Activated gamma-delta T cell treated with anti-CD3 and anti-CD28 coated beads, Interleukin-2, amount 50 U/mL, for 16 hours (primary cell): ENCODE results near the gene LENG9.
"Not testable (repeated sequence)": the region's sequence is repeated elsewhere in the genome, so short reads cannot be mapped to it uniquely, and the experiment has no call there.

Source experiments
- DNase-seq: peaks from one replicate; pipeline ENCODE4 v3.0.0-alpha.2; 2020; ENCODE audit warnings: low read depth

Gene LENG9

GRCh38 chr19:54463531-54464043 is at the start of gene LENG9:
Gene LENG9, minus strand, starts transcription at chr19:54463778. Its CDS starts 252 bp downstream, at chr19:54463526.
- DNase-seq: peak; percentile 84

DNA sequence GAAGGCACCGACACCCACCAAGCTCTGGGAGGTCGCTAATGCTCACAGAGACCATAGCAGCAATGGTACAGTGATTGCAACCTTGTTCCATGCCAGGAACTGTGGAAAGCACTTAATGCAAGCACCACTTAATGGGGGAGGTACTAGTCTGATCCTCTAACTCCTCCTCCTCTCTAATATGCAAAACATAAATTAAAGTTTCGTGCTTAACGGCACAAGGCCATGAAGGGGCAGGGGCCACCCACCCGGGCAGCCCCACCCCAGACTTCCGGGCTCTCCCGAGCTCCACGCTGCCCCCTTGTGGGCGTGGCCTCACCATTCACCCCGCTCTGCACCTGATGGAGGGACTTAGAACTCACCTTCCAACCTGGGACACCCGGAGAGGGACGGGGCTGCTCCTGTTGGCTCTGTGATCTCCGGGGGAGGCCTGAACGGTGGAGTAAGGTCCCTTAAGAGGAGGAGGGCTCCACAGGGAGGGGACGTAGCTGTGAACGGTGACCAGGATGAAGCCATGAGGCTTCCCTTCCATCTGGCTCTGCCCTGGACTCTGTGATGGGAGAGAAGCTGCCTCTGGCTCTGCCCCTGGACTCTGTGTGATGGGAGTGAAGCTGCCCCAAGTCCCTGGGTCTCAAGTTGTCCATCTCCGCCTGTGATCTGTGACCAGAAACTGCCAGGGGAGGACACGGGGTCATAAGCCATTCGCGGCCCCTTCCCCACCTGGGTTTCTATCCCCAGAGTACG is 45.8 kb upstream of the LENG9 start:
- not testable (repeated sequence) for DNase-seq

- not testable (repeated sequence) for DNase-seq
Observed at GRCh38 chr19:54508487-54508886, 44.9 kb upstream of the LENG9 start.

DNA sequence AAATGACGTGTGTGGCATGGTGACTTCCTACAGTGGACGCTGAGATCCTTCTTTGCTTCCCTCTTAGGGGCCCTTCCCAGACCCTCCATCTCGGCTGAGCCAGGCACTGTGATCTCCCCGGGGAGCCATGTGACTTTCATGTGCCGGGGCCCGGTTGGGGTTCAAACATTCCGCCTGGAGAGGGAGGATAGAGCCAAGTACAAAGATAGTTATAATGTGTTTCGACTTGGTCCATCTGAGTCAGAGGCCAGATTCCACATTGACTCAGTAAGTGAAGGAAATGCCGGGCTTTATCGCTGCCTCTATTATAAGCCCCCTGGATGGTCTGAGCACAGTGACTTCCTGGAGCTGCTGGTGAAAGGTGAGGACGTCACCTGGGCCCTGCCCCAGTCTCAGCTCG is 44.2 kb upstream of the LENG9 start:
- DNase-seq: no peak

GRCh38 chr19:54507038-54507717 is 43.6 kb upstream of the LENG9 start:
- DNase-seq: not testable (repeated sequence)

GRCh38 chr19:54506079-54506478 is 42.5 kb upstream of the LENG9 start:
- DNase-seq: no peak

- not testable (repeated sequence) for DNase-seq
Observed at GRCh38 chr19:54505542-54505941, 42.0 kb upstream of the LENG9 start.

DNA sequence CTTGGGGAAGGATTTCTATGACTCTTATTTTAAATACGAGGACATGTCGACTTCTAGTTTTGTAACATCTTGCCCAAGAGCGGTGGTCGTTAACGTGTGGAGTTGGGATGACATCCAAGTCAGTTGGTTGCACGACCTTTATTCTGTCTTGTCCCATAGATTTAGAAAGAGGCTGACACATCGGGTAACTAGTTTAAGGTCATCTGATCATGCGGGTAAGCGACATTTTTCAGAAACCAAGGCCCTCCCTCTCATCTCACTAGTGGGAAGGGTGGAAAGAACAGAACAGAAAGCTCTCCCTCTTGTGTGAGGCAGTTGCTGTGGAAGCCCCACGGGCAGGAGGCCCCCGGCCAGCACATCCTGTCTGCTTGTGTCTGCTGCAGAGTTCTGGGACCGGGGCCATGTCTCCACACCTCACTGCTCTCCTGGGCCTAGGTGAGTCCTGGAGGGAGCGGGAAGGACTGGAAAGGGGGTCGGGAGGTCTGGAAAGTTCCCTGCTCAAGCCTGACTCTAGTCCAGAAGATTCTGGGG is 39.0 kb upstream of the LENG9 start, which contains the start of gene LAIR2:
Gene LAIR2, plus strand, starts transcription at position 314 of the 531 bp plus-strand sequence. Its CDS starts 88 bp downstream, at position 402.
- no peak for DNase-seq

DNA sequence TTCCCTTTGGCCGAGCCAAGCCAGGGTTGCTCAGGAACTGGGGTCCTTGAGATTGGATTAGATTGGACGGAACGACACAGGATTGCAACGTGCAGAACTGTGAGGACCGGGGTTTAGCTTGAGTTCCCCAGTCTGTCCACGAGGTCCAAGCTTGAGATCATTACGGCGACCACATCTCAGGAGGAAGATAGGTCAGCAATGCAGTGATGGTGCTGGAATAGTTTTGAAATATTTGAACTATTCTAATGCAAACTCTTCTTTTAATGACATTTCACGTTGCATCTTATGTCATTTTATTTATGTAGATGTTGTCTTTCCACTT is 34.8 kb upstream of the LENG9 start:
- not testable (repeated sequence) for DNase-seq

- not testable (repeated sequence) for DNase-seq
Observed at GRCh38 chr19:54497747-54498450, 34.3 kb upstream of the LENG9 start.

DNA sequence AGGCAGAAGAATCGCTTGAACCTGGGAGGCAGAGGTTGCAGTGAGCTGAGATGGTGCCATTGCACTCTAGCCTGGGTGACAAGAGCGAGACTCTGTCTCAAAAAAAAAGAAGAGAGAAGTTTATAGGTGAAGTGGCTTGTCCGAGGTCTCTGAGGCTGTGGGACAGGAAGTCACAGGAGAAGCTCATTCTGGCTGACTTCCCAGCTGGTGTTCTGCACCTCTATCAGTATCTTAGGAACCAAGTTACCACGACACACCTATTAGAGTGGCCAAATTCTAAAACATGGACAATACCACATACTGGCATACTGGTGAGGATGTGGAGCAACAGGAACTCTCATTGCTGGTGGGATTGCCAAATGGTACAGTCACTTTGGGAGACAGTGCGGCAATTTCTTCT is 31.7 kb upstream of the LENG9 start:
- DNase-seq: not testable (repeated sequence)

- DNase-seq: no peak
Observed at GRCh38 chr19:54493967-54494585, 30.5 kb upstream of the LENG9 start.

- DNase-seq: not testable (repeated sequence)
Observed at GRCh38 chr19:54493056-54493455, 29.5 kb upstream of the LENG9 start.

DNA sequence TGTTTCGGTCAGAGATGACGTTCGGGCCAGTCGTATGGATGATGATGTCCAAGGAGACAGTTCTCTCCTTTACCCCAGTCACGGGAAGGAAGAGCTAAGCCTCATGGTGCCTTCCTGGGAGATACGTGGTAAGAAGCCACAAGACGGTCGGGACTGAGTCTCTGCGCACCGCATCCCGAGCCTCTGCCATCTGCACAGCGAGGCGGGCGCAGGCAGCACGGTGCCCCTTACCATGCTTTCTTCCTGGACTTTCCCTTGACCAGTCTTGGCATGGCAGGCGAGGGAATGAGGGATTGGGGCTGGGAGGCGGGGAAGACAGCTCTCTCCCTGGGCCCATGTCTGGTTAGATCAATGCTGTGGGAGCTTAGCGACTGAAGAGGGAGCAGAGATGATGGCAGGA is 29.0 kb upstream of the LENG9 start:
- DNase-seq: no peak

DNA sequence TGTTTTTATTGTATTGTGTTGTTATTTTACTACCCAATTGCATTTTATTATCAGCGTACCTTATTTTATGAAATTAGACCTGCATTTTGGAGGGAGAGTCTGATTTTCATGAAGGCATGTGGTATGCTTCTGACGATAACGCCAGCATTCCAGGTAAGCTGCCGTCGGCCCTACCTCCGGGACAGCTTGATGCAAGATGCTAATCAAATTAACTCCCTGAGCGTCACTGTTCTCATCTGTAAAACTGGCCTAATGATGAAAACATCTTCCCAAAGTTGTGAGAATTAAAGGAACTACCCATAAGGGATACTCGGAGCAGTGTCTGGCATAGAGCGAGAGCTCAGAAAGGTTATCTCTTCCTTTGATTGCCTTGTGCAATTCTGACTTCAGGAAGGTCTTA is 26.2 kb upstream of the LENG9 start:
- DNase-seq: no peak

DNA sequence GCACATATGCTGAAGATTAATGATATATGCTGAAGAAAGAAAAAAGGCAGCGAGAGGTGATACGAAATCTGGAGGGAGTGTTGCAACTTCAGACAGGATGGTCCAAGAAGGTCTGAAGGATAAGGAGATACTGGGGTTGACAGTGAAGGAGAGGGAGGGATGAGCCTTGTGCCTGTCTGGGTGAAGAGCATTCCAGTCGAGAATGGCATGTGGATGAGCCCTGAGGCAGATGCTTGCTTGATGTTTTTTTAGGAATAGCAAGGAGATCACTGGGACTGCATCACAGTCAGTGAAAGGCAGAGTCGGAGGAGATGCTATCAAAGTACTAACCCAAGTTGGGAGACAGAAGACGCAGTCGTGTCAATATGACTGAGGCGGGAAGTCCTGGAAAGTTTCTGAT is 25.8 kb upstream of the LENG9 start:
- no peak for DNase-seq

DNA sequence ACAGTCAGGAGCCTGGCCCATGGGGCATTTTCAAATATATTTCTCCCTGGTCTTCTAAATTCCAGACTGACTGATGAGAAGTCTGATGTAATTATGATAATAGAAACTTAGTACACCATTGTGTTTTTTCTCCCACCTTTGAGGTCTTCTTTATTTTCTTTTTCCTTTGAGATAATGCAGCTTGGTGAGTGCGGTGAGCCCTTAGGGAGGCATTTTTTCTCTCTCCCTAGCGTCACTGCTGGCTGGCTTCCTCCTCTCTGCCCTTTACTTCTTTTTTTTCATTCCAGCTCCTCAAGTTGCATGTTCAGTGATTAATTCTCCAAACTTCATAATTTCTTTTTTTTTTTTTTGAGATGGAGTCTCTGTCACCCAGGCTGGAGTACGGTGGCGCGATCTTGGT is 22.3 kb upstream of the LENG9 start:
- no peak for DNase-seq

DNA sequence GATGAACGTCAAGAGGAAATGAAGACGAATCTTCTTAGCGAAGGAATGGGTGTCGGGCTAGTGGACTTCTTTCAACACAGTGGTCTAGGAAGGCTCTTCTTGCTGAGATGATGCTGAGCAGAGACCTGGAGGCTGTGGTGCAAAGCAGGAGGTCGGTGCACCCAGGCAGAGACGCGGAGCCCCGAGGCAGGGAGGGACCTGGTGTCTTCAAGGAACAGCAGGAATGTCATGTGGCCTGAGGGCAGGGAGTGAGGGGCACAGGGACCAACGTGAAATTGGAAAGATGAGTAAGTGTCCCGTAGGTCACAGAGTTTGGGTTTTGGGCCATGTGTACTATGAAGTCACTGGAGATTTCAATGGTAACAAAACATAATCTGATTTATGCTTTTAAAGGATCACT is 20.9 kb upstream of the LENG9 start:
- no peak for DNase-seq

DNA sequence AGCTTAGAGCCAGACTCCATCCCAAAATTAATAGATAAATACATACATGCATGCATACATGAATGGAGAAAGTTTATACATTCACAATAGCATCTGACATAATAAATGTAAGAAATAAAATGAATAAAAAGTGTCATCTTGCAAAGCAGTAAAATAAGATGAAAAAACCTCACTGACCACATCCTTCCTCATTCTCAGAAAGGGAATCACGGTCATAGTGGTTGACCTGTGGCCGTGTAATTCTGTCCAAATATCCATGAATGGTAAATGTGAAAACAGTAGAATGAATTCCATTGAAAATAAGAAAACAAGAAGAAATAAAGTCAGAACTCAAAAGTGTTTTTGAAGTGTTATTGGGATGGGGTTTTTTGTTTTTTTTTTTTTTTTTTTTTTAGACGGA is 19.3 kb upstream of the LENG9 start:
- DNase-seq: no peak

- DNase-seq: no peak
Observed at GRCh38 chr19:54481326-54481930, 17.9 kb upstream of the LENG9 start.

- DNase-seq: no peak
Observed at GRCh38 chr19:54480051-54480450, 16.5 kb upstream of the LENG9 start.
